WTC11 (cell line): ENCODE data around the gene BOC. TPM values are rescaled to one million over a fixed set of nuclear protein-coding genes. Genes with fewer than 3 reads are reported as not detected.

Source experiments
- ATAC-seq: fragments of 200-7000 bp; cut with Tn5 transposase; 2 replicates; pipeline ENCODE4 v1.10.0; 2021; ENCODE audit warnings: mild to moderate bottlenecking, moderate library complexity
- CTCF ChIA-PET: fragments of 300-600 bp; sonication (Branson Sonifier 250); formaldehyde crosslinking; loops from one replicate; lab custom pipeline; 2021; ENCODE audit warnings: antibody characterized with exemption; lab: Charles Lee
- POLR2A ChIA-PET: fragments of 350-600 bp; sonication (Branson Sonifier 250); formaldehyde crosslinking; loops from one replicate; lab custom pipeline; 2021; ENCODE audit warnings: antibody characterized with exemption; lab: Charles Lee
- DNase-seq: peaks from one replicate; pipeline ENCODE4 v3.0.0; 2021; ENCODE audit warnings: low spot score
- H3K27ac Mint-ChIP-seq: 2 replicates; pipeline ENCODE4 v1.8.0; 2021; ENCODE audit warnings: mixed read lengths
- H3K27me3 Mint-ChIP-seq: 2 replicates; pipeline ENCODE4 v1.8.0; 2021; ENCODE audit warnings: low read depth, mild to moderate bottlenecking, moderate library complexity, mixed read lengths
- H3K36me3 Mint-ChIP-seq: 2 replicates; pipeline ENCODE4 v1.8.0; 2021; ENCODE audit warnings: mixed read lengths
- H3K4me1 Mint-ChIP-seq: 2 replicates; pipeline ENCODE4 v1.8.0; 2022; ENCODE audit warnings: mixed read lengths
- H3K4me3 Mint-ChIP-seq: 2 replicates; pipeline ENCODE4 v1.8.0; 2021; ENCODE audit warnings: mild to moderate bottlenecking, moderate library complexity, mixed read lengths
- H3K9me3 Mint-ChIP-seq: 2 replicates; pipeline ENCODE4 v1.8.0; 2021; ENCODE audit warnings: mixed read lengths
- AR ChIP-seq: fragments of 250-450 bp; sonication (Bioruptor Pico); IDR thresholded peaks from 2 replicates; pipeline ENCODE4 v1.9.0; 2021; ENCODE audit warnings: mild to moderate bottlenecking
- ATF6 ChIP-seq: sonication (generic); formaldehyde crosslinking; IDR thresholded peaks from 2 replicates; pipeline ENCODE4 v1.8.1; 2023; ENCODE audit warnings: mild to moderate bottlenecking, missing genetic modification reagents
- KAT7 ChIP-seq: sonication (generic); formaldehyde crosslinking; IDR thresholded peaks from 2 replicates; pipeline ENCODE4 v1.8.1; 2023; ENCODE audit warnings: missing genetic modification reagents, mild to moderate bottlenecking, borderline replicate concordance
- RELA ChIP-seq: sonication (generic); formaldehyde crosslinking; IDR thresholded peaks from 2 replicates; pipeline ENCODE4 v1.8.1; 2022; ENCODE audit warnings: missing genetic modification reagents, mild to moderate bottlenecking, borderline replicate concordance
- SOX15 ChIP-seq: fragments of 250-450 bp; sonication (Bioruptor Pico); IDR thresholded peaks from 2 replicates; pipeline ENCODE4 v1.9.0; 2021; ENCODE audit warnings: mild to moderate bottlenecking
- ZNF281 ChIP-seq: sonication (generic); formaldehyde crosslinking; IDR thresholded peaks from 2 replicates; pipeline ENCODE4 v1.8.0; 2023; ENCODE audit warnings: mild to moderate bottlenecking, missing genetic modification reagents
- total RNA-seq: library from RNA; stranded (reverse); gene quantifications from 3 replicates; pipeline ENCODE4 v1.2.3, GENCODE V29; 2021
- TF ChIP-seq, protein P1 (sequence below): sonication (generic); formaldehyde crosslinking; IDR thresholded peaks from 2 replicates; pipeline ENCODE4 v1.8.1; 2023; ENCODE audit warnings: mild to moderate bottlenecking, missing genetic modification reagents, moderate library complexity
- TF ChIP-seq, protein P2 (sequence below): sonication (generic); formaldehyde crosslinking; IDR thresholded peaks from 2 replicates; pipeline ENCODE4 v1.8.1; 2023; ENCODE audit warnings: mild to moderate bottlenecking, missing genetic modification reagents
- TF ChIP-seq, protein P3 (sequence below): sonication (generic); formaldehyde crosslinking; IDR thresholded peaks from 2 replicates; pipeline ENCODE4 v1.8.0; 2023; ENCODE audit warnings: missing genetic modification reagents

Gene BOC
- total RNA-seq, 1 experiment from 2014 or later: 8.0 TPM

DNA sequence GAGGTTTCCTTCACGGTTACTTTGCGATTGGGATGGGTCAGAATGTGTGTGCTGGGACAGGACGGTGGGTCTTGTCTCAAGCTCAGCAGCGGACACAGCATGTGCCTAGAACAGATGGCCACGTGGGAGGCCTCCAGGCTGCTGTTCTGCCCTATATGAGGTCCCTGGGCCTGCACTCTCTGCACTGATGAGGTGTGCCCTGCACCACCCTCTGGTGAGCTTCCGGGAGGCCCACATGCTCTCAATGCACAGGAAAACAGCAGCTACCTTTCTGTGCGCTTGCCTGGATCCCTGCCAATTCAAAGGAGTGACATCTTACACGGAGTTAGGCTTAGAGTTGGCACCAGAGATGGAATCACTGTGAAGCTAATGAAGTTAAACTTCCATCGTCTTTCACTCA is 59.8 kb downstream of the BOC start:
- Mint-ChIP-seq H3K27me3 (peaks cover 2% of the 10 kb centered on the region; the same call in 1 of the 2 replicates), H3K4me1 (peaks cover 23% of the 10 kb centered on the region)
- CTCF ChIA-PET: interaction anchor here (1.2 to 2.3 kb wide), 2 partner anchors 8 to 17 kb away, joined by 3 to 10 read pairs; no protein-coding TSS in a partner anchor

GRCh38 chr3:113271594-113272384 is 60.4 kb downstream of the BOC start:
- Mint-ChIP-seq H3K9me3 (no peaks in the 10 kb centered on the region), H3K27me3 (peaks cover 2% of the 10 kb centered on the region; the same call in 1 of the 2 replicates), H3K4me1 (peaks cover 21% of the 10 kb centered on the region), H3K27ac (no peak overlapping the region), H3K36me3 (no peaks in the 10 kb centered on the region), H3K4me3 (no peak overlapping the region)
- ChIA-PET CTCF (interaction anchor here (1.2 to 2.3 kb wide), 2 partner anchors 8 to 16 kb away, joined by 3 to 10 read pairs; no protein-coding TSS in a partner anchor), POLR2A (no interaction called here)
- TF ChIP-seq ZNF281 (CRISPR knock-in tag): no peak
- TF ChIP-seq, protein P1, sequence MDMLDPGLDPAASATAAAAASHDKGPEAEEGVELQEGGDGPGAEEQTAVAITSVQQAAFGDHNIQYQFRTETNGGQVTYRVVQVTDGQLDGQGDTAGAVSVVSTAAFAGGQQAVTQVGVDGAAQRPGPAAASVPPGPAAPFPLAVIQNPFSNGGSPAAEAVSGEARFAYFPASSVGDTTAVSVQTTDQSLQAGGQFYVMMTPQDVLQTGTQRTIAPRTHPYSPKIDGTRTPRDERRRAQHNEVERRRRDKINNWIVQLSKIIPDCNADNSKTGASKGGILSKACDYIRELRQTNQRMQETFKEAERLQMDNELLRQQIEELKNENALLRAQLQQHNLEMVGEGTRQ (CRISPR knock-in tag): no peak
- no peak for TF ChIP-seq ATF6 (CRISPR knock-in tag)
- no peak for TF ChIP-seq SOX15 (CRISPR knock-in tag)
- DNase-seq (no peak), ATAC-seq (no peak)

More for the DNA sequence above, 59.8 kb downstream of the BOC start:
- Mint-ChIP-seq H3K27ac (no peak overlapping the region), H3K9me3 (no peaks in the 10 kb centered on the region), H3K4me3 (no peak overlapping the region), H3K36me3 (no peaks in the 10 kb centered on the region)
- POLR2A ChIA-PET: no interaction called here
- ATAC-seq (no peak), DNase-seq (no peak)
- no peak for TF ChIP-seq KAT7 (CRISPR knock-in tag)
- TF ChIP-seq RELA: no peak
- TF ChIP-seq, protein P2, sequence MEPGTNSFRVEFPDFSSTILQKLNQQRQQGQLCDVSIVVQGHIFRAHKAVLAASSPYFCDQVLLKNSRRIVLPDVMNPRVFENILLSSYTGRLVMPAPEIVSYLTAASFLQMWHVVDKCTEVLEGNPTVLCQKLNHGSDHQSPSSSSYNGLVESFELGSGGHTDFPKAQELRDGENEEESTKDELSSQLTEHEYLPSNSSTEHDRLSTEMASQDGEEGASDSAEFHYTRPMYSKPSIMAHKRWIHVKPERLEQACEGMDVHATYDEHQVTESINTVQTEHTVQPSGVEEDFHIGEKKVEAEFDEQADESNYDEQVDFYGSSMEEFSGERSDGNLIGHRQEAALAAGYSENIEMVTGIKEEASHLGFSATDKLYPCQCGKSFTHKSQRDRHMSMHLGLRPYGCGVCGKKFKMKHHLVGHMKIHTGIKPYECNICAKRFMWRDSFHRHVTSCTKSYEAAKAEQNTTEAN (CRISPR knock-in tag): no peak
- TF ChIP-seq, protein P3, sequence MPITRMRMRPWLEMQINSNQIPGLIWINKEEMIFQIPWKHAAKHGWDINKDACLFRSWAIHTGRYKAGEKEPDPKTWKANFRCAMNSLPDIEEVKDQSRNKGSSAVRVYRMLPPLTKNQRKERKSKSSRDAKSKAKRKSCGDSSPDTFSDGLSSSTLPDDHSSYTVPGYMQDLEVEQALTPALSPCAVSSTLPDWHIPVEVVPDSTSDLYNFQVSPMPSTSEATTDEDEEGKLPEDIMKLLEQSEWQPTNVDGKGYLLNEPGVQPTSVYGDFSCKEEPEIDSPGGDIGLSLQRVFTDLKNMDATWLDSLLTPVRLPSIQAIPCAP: no peak
- no peak for TF ChIP-seq AR (CRISPR knock-in tag)
